ENCODE data around the gene CDK15. TPM values are rescaled to one million over a fixed set of nuclear protein-coding genes. Genes with fewer than 3 reads are reported as not detected.

The CDK15 gene
- polyA plus RNA-seq, 2 of the 4 experiments (the other 2 are of a cell fraction): not detected

DNA sequence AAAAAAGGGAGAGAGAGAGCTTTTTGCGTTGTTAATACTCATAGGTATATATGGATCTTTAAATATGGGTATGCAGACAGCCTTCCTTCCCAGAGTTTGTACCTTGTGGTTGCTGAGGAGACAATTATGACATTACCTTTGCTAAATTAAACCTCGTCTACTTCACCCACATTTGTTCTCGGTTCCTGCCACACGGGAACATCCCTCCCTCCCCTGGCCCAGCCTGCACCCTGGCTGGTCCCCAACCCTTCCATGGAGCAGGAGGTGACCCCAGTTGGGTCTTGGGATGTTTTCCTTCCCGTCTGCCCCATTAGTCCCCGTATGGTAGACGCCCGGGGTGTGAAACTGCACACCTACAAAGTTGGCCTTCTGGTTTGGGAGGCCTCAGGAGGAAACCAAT is 122.0 kb downstream of the CDK15 start:
- no peaks in the 10 kb centered on the region for H3K4me1 ChIP-seq
- no peak overlapping the region for H3K27ac ChIP-seq
- H3K9me3 ChIP-seq: no peaks in the 10 kb centered on the region
- TF ChIP-seq CHD2 (IDR thresholded peaks at IDR 0.05; ENCODE audit: low read length, partially characterized antibody) (no peak), FOSB (CRISPR knock-in tag; IDR thresholded peaks at IDR 0.05) (no peak), RCOR1 (IDR thresholded peaks at IDR 0.05; ENCODE audit: low read depth, low read length) (no peak), RFX5 (IDR thresholded peaks at IDR 0.05) (no peak)
- H3K4me2 ChIP-seq: no peak overlapping the region
- ChIA-PET CTCF (interaction anchor here (0.7 to 2.2 kb wide), 2 partner anchors 69 to 250 kb away, joined by 3 to 5 read pairs; no protein-coding TSS in a partner anchor), POLR2A (no interaction called here)
- DNase-seq (ENCODE audit: low read depth in 1 of 2, low spot score in 1 of 2) (no peak), FAIRE-seq (no peak), ATAC-seq (no peak)
- 72% methylated on average over 8 of the region's 8 CpGs for WGBS (ENCODE audit: missing lambda C conversion rate)
- no peak overlapping the region for H3K4me3 ChIP-seq

GRCh38 chr2:201929281-201930026 is 123.1 kb downstream of the CDK15 start:
- WGBS (ENCODE audit: missing lambda C conversion rate): 64% methylated on average over 3 of the region's 3 CpGs
- no peak overlapping the region for H3K27ac ChIP-seq
- DNase-seq (ENCODE audit: low read depth in 1 of 2, low spot score in 1 of 2) (no peak), FAIRE-seq (no peak), ATAC-seq (no peak)
- POLR2A ChIA-PET: no interaction called here
- no peaks in the 10 kb centered on the region for H3K4me1 ChIP-seq
- CTCF ChIA-PET: interaction anchor here (1.0 to 2.2 kb wide), 4 partner anchors 10 to 249 kb away, joined by 3 to 5 read pairs (median 3); no protein-coding TSS in a partner anchor
- H3K4me2 ChIP-seq: no peak overlapping the region
- H3K4me3 ChIP-seq: no peak overlapping the region
- H3K9me3 ChIP-seq: no peaks in the 10 kb centered on the region
- TF ChIP-seq MYC (IDR thresholded peaks at IDR 0.05; ENCODE audit: borderline replicate concordance, low read length) (no peak), FOSB (CRISPR knock-in tag; IDR thresholded peaks at IDR 0.05) (no peak), NPAS2 (CRISPR knock-in tag; IDR thresholded peaks at IDR 0.05; ENCODE audit: borderline replicate concordance) (no peak), BHLHE40 (IDR thresholded peaks at IDR 0.05; ENCODE audit: low read depth, low read length) (no peak), HOXB13 (CRISPR knock-in tag; IDR thresholded peaks at IDR 0.05; ENCODE audit: low read depth) (no peak)

DNA sequence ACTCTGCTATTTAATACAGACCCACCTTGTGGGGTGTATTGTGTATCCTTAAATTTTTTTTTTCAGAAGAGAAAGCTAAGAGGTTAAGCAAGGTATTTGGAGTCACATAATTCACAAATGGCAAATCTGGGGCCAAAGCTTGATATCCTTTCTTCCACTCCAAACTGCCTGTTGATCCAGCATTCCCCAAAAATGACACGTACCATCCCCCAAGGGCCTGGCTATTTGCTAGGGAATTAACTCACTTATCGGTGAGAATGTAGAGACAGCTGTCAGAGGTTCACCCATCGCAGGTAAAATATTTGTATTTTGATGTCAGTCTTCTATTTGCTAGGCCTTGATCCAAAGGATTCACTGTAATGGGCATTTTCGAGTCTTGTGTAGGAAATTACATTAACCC is 123.7 kb downstream of the CDK15 start:
- H3K27ac ChIP-seq: no peak overlapping the region
- CTCF ChIA-PET: interaction anchor here (1.0 to 2.2 kb wide), 4 partner anchors 9 to 248 kb away, joined by 3 to 5 read pairs (median 3); no protein-coding TSS in a partner anchor
- 46% methylated on average over 4 of the region's 4 CpGs for WGBS (ENCODE audit: missing lambda C conversion rate)
- no peak; a peak in 1 of 6 replicates for ATAC-seq
- POLR2A ChIA-PET: no interaction called here
- DNase-seq (ENCODE audit: low read depth in 1 of 2, low spot score in 1 of 2): no peak
- H3K9me3 ChIP-seq: no peaks in the 10 kb centered on the region
- no peaks in the 10 kb centered on the region for H3K4me1 ChIP-seq
- FAIRE-seq: no peak
- H3K4me2 ChIP-seq: no peak overlapping the region
- no peak overlapping the region for H3K4me3 ChIP-seq
- TF ChIP-seq FOSL2 (IDR thresholded peaks at IDR 0.05): no peak
- TF ChIP-seq FOSL2 (CRISPR knock-in tag; IDR thresholded peaks at IDR 0.05): no peak
- TF ChIP-seq NPAS2 (CRISPR knock-in tag; IDR thresholded peaks at IDR 0.05; ENCODE audit: borderline replicate concordance): no peak
- no peak for TF ChIP-seq MAX (IDR thresholded peaks at IDR 0.05)
- no peak for TF ChIP-seq FOSB (CRISPR knock-in tag; IDR thresholded peaks at IDR 0.05)
- no peak for TF ChIP-seq BCL3 (IDR thresholded peaks at IDR 0.05)
- TF ChIP-seq, protein P1, sequence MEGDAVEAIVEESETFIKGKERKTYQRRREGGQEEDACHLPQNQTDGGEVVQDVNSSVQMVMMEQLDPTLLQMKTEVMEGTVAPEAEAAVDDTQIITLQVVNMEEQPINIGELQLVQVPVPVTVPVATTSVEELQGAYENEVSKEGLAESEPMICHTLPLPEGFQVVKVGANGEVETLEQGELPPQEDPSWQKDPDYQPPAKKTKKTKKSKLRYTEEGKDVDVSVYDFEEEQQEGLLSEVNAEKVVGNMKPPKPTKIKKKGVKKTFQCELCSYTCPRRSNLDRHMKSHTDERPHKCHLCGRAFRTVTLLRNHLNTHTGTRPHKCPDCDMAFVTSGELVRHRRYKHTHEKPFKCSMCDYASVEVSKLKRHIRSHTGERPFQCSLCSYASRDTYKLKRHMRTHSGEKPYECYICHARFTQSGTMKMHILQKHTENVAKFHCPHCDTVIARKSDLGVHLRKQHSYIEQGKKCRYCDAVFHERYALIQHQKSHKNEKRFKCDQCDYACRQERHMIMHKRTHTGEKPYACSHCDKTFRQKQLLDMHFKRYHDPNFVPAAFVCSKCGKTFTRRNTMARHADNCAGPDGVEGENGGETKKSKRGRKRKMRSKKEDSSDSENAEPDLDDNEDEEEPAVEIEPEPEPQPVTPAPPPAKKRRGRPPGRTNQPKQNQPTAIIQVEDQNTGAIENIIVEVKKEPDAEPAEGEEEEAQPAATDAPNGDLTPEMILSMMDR (IDR thresholded peaks at IDR 0.05): no peak

GRCh38 chr2:201930831-201931230 is 124.5 kb downstream of the CDK15 start:
- H3K9me3 ChIP-seq: 0 out of 3 replicates have a peak, but pooled peaks cover 2% of the 10 kb centered on the region
- H3K27ac ChIP-seq: no peak overlapping the region
- CTCF ChIA-PET: no interaction called here
- POLR2A ChIA-PET: no interaction called here
- no peak overlapping the region for H3K4me3 ChIP-seq
- H3K4me2 ChIP-seq: no peak overlapping the region
- TF ChIP-seq PBX3 (IDR thresholded peaks at IDR 0.05): no peak
- no peak for TF ChIP-seq MAX (IDR thresholded peaks at IDR 0.05)
- no peak for TF ChIP-seq EHF (CRISPR knock-in tag; IDR thresholded peaks at IDR 0.05)
- no peak for TF ChIP-seq JUNB (IDR thresholded peaks at IDR 0.05)
- no peak for TF ChIP-seq NR3C1 (IDR thresholded peaks at IDR 0.05)
- TF ChIP-seq BCL3 (IDR thresholded peaks at IDR 0.05): no peak
- no peak for TF ChIP-seq HES2 (IDR thresholded peaks at IDR 0.05)
- TF ChIP-seq, protein P2, sequence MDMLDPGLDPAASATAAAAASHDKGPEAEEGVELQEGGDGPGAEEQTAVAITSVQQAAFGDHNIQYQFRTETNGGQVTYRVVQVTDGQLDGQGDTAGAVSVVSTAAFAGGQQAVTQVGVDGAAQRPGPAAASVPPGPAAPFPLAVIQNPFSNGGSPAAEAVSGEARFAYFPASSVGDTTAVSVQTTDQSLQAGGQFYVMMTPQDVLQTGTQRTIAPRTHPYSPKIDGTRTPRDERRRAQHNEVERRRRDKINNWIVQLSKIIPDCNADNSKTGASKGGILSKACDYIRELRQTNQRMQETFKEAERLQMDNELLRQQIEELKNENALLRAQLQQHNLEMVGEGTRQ (IDR thresholded peaks at IDR 0.05): no peak
- no peak for TF ChIP-seq HDAC2 (IDR thresholded peaks at IDR 0.05)
- no peak for TF ChIP-seq HEYL (CRISPR knock-in tag; IDR thresholded peaks at IDR 0.05)
- no peak for TF ChIP-seq RFX5 (IDR thresholded peaks at IDR 0.05)
- no peaks in the 10 kb centered on the region for H3K4me1 ChIP-seq
- DNase-seq (ENCODE audit: low read depth in 1 of 2, low spot score in 1 of 2) (no peak), ATAC-seq (no peak), FAIRE-seq (no peak)

All from A549 (cell line).